Activated T-helper 9 cell treated with anti-CD3 and anti-CD28 coated beads, Interleukin-2, amount 50 U/mL, for 16 hours (primary cell): ENCODE results near the gene RIT1.

Experiments used
- DNase-seq: peaks from one replicate; pipeline ENCODE4 v3.0.0-alpha.2; 2020; ENCODE audit warnings: low read depth

The RIT1 gene, protein sequence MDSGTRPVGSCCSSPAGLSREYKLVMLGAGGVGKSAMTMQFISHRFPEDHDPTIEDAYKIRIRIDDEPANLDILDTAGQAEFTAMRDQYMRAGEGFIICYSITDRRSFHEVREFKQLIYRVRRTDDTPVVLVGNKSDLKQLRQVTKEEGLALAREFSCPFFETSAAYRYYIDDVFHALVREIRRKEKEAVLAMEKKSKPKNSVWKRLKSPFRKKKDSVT

DNA sequence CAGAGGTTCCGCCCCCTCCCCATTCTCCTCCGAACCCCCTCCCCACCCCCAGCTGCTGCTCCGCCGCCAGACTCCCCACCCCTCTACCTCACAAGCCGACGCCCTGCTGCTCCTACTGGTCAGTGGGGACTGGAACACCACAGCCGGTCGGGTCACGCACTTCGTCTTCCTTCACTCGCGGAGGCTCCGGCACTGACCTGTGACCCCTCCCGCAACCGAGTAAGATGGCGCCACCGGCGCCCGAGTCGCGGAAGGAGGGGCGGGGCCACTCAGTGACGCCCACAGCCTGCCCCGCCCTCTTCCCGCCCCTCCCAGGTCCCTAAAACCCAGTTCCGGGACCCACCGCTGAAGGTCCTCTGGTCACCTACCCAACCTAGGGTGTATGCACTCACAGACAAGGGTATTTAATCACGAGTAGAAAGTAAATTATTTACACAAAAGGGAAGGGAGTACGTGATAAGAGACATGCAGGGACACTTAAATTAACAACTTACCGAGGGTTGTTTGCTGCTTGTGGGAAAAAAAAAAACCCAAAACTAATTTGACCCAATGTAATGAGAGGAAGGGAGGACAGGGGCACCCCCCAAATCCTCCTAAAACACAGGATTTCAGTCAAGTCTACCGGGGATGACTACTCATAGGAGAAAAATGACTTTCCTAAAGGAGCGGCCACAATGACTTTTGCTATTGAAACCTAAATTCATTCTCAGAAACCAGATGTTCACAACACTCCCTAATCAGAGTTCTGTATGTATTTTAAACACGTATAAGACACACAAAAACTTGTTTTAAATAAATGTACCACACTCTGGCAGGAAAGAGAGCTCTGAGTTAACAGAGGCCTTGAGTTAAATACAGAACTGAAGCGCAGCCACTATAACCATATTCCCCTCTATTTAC lies at the start of gene RIT1:
RIT1 (minus strand) TSS at position 194 of the 900 bp plus-strand sequence. CDS start 588 bp downstream, outside the sequence.
- DNase-seq = peak; percentile 78

DNA sequence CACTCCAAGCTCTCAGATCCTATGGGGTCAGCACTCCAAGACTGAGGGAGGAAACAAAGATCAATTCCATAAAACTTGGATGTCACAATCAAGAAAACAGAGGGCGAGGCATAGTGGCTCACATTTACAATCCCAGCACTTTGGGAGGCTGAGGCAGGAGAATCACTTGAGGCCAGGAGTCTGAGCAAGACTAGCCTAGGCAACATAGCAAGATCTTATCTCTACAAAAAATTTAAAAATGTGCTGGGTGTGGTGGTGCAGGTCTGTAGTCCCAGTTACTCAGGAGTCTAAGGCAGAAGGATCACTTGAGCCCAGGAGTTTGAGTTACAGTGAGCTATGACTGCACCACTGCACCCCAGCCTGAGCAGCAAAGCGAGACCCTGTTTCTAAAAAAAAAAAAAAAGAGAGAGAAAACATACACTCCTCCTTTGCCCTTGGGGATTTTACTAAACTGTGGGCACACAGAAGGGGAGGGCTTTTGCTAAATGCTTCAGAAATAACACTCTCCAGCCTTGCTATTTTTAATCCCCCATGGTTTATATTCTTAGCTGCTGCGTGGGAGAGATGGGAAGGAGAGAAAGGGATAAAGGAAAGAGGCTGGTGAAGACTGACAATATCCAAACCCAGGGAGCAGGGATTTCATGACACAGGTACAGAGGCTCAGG lies 49.1 kb upstream of the RIT1 start:
- DNase-seq = no peak

DNA sequence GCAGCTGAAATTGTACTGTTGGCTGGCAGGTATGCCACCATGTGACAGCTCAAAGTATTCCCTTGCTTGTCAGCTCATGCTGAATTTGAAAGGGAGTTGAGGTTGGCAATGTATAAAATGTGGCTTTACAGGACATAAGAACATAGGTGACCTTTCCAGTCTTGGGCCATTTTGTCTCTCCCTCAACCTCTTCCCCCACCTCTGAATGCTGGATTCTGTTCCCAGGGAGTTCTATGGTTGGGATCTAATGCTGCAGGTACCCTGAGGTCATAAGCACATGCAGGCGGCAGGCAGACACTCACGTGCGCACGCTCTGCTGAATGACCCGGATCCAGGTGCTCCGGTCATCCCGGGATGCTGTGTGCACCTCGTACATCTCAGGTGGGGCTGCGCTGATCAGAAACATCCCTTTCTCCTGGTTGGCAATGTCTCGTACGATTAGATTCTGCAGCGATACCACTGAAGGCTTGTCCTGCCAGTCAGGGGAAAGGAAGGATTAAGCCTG lies 46.3 kb upstream of the RIT1 start:
- no peak for DNase-seq

DNA sequence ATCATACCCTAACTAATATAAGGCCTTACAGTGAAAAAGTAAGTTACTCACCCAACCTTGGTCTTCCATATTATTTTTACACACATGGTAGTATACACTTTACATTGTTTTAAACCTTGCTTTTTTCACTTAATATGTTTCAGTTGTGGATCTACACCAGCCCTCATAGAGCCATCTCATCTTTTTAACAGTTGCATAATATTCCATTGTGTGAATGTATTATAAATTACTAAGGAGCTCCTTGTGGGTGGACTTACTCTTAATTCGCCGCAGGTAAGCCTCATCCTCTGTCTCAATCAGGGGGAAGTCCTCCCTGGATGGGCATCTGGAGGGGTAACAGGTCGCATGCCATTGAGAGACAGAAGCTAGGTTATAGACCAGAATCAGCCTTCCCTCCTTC lies 43.5 kb upstream of the RIT1 start:
- DNase-seq = no peak

DNA sequence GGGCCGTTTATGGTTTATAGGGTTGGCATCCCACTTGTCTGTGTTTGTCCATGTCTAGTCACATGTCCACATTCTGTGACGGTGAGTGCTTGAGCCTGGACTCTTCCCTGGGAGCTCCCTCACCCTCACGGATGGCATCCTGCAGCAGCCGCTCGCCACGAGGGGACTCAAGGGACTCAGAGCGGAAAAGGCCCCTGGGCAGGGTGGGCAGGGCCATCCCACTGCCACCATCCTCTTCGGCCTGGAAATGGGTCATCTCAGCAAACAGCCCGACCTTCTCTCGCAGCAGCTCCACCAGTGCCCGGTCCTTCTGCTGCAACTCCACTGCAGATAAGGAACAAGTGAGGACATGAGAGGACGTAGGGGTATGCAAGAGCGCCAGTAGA lies 41.3 kb upstream of the RIT1 start:
- DNase-seq = no peak

DNA sequence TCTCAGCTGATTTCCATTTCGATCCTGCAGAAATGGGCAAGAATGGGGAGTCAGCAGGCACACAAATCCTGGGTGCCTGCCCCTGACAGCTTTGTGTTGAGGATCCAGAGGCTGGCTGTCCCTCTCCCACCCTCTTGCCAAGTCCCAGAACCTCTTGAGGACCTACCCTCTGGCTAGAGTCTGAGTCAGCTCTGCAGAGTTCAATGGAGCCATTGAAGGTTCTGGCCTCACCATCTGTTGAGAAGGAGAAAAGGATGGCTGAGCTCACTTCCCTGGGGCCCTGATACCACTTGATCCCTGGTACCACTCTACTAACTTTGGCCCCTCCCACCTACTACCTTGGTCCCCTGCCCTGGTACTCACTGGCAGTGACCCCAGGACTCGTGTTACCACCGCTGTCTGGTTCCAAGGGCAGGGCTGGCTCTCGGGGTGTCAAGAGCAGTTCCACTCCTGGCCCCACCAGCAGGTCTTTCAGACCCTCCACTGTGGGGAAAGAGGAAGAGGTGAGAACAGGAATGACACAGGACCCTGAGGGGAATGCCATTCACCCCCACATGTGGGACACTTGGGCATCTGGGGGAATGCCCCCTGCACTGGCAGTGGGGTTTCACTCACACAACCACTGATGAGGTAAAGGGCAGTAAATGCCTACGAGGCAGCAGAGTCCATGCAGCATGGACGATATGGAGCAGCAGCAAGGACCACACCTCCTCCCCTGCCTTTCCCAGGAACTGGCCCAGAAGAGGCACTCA lies 40.8 kb upstream of the RIT1 start:
- no peak for DNase-seq

DNA sequence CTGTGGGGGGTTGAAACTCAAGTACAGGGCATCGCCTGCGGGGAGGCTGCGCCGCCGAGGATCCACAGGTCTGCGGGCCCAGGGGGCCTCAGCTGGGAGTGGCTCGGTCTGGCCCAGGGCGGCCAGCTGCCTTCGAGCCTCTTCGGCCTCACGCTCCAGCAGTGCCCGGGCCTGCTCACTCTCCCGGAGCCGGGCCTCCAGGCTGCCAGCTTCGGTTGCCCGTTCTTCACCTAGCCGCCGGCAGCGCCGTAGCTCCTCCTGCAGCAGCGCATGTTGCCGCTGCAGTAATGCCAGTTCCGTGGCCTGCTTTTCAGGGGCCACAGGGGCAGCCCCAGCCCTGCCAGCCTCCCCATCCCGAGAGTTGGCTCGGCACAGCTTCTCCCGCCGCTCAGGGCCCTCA lies 39.7 kb upstream of the RIT1 start:
- no peak for DNase-seq

DNA sequence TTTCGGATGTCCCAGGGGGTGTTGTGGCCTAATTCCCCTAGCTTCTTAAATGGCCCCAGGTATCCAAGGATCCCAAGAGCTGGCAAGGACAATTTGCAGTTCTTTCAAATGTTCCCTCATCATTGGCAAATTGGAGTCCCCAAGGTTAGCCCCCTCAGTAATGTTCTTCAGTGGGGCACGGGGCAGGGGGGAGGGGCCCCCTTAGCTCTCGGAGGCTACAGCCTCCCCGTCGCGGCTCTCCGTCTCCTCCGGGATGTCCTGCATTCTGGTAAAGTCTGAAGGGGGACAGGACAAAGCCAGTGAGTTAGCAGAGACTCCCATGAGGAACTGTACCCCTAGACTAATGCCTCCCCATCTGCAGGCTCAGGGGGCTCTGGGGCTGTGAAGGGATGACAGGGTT lies 36.6 kb upstream of the RIT1 start:
- no peak for DNase-seq

DNA sequence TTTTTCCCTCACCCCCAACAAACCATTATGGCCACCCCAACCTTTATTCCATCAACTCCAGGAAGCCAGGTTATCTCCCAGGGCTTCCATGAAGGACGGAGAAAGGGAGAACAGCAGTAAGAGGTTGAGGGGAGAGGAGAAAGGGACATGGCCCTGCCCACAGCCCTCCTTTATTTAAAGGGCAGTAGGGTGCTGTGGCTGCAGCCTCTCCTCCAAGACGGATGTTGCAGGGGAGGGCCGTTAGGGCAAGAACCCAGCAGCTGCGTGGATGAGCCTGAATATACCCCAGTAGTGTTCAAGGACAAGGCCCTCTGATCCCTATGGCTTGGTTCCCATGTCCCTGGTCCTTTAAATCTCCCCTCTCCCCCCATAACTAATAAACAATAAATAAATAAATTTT lies 36.1 kb upstream of the RIT1 start:
- DNase-seq = no peak

DNA sequence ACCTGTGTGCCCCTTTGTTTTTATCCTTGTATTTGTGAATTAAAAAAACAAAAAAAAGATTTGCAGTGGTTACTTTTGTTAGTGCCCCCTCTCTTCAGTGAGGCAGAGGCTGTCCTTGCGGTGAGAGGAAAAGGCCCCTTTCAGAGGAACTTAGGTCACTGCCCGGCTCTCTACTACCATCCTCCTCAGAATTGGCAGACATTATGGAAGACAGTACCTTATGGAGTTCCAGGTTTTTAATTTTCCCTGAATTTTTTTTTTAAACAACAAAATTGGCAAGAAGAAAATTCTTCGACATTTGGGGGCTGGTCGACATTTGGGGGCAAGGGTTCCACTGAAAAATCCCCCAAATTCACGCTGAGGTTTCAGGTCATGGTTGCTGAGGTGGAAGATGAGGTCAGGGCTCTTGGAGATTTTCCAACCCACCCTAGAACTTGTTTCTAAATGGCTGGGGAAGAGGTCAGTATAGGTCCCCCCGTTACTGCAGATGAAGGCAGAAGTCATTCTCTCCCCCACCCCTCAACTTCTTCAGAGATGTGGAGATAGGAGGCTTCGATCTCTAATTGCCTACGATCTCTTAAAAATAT lies 35.6 kb upstream of the RIT1 start:
- DNase-seq = no peak

DNA sequence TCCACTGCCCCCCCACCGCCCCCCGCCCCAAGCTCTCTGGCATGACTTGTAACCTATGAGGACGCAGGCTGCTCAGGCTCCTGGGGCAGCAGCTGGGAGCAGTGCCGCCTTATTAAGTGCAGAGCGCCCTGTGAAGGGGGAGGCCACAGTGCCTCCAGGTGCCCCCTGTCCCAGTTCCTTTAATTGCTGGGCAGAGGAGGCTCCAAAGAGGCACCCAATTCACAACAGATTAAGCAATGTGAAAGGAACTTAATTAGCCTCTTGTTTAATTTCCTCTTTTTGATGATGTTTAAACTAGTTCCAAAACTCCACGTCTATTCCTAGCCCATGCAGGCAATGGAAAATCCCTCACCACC lies 33.3 kb upstream of the RIT1 start:
- DNase-seq = no peak

DNA sequence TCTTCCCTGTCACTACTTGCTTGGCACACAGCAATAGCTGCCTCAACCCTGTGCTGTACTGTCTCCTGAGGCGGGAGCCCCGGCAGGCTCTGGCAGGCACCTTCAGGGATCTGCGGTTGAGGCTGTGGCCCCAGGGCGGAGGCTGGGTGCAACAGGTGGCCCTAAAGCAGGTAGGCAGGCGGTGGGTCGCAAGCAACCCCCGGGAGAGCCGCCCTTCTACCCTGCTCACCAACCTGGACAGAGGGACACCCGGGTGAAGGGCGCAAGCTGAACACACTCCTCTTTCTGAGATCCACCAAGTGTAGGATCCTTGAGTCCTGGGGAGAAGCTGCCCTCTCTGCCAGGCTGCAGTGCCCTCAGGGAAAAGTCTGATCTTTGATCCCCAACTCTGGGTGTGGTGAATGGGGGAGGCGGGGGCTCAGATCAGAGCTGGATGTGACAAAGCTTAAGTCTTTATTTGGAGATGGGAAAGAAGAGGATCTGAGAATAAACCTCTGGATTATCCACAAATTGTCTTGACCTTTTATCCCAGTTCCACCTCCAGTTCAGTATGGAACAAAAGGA lies 31.5 kb upstream of the RIT1 start:
- DNase-seq = no peak

DNA sequence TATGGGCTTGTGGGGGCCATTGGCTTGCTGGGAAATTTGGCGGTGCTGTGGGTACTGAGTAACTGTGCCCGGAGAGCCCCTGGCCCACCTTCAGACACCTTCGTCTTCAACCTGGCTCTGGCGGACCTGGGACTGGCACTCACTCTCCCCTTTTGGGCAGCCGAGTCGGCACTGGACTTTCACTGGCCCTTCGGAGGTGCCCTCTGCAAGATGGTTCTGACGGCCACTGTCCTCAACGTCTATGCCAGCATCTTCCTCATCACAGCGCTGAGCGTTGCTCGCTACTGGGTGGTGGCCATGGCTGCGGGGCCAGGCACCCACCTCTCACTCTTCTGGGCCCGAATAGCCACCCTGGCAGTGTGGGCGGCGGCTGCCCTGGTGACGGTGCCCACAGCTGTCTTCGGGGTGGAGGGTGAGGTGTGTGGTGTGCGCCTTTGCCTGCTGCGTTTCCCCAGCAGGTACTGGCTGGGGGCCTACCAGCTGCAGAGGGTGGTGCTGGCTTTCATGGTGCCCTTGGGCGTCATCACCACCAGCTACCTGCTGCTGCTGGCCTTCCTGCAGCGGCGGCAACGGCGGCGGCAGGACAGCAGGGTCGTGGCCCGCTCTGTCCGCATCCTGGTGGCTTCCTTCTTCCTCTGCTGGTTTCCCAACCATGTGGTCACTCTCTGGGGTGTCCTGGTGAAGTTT lies 30.8 kb upstream of the RIT1 start:
- no peak for DNase-seq

DNA sequence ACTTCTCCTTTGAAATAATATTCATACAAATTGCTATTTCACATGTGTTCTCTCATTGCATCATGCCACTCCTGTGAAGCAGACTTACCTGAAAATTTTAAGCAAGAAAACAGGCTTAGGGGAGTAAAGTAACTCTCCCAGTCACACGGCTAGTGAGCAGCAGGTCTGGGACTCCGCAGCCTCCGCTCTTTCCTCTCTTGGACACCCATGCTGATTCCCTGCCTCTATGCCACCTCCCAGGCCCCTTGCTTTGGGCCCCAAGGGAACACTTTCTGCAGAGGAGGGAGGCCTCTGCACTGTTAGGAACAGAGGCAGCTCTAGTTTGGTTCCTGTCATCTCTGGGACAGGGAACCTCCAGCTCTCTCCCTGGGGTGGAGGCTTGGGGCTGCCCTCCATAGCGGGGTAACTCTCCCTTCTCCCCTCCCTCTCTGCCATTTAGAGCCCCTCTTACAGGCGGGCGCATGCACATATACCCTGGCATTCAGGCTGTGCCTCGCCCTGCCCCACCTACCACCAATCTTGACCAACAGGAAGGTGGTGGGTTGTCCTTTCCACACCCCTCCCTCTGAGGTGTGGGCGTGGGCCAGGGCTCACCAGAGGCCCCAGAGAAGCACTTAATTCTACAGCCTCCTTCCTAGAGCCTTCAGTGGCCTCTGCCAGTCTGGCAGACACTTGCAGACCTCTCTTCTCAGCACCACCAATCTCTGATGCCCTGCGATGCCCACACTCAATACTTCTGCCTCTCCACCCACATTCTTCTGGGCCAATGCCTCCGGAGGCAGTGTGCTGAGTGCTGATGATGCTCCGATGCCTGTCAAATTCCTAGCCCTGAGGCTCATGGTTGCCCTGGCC lies 30.1 kb upstream of the RIT1 start, which contains the start of gene RXFP4:
RXFP4 (plus strand) TSS at position 646 of the 852 bp plus-strand sequence; CDS start at position 718, 72 bp downstream.
- DNase-seq = no peak

DNA sequence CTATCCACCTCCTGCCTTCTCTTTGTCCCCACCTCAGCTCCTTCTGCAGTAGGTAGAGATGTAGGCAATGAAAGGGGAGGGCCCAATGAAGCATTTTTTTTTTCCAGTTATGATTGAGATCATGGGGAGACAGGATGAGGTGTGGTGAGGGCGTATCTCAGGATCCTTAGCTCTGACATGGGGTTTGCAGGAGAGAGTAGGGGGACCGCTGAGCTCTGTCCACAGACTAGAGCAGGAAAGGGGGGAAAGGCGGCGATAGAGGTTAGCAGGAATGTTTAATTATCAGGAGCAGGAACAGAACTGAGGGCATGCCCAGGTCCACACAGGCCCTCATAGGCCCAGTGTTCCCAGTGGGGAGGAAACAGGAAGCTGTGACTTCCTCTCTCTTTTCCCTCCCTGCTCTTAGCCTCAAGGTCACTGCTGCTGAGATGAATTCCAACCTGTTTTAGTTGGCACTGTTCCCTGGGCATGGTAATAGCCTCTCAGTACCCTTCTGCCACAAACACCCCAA lies 29.4 kb upstream of the RIT1 start:
- no peak for DNase-seq

DNA sequence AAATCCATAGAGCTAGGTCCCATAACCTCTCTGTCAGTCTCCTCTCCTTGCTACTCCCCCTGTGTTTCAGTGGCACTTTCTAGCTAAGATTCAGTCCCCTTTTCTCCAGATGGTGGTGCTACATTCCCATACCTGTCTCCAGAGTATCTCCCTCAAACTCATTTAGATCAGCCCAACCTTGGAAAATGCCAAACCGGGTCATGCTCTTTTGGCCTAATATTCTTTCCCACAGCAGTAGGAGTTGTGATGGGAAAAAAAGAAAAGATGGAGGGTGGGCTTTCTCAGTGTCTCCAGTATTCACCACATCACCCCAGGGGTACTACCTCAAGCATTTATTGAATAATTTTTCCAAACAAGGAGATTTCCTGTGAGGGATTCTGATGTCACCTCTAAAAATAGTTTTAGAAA lies 27.1 kb upstream of the RIT1 start:
- DNase-seq = no peak

DNA sequence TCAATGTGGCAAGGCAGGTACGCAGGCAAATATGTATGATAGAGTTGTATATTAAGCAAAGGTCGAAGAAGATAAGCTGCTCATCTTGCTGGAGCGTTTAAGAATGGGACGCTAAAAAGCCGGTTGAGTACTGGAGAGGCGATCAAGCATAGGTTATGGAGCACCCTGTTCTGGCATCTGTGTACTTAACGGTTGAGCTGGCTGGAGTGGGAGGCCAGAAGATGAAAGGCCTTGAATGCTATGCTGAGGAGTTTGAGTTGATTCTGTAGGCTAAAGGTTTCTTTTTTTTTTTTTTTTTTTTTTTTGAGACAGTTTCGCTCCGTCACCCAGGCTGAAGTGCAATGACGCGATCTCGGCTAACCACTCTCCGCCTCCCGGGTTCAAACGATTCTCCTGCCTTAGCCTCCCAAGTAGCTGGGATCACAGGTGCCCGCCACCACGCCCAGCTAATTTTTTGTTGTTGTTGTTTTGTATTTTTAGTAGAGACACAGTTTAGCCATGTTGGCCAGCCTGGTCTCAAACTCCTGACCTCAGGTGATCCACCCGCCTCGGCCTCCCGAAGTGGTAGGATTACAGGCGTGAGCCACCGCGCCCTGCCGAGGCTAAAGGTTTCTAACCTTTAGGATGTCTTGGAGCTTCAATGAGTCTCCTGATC lies 23.9 kb upstream of the RIT1 start:
- no peak for DNase-seq

DNA sequence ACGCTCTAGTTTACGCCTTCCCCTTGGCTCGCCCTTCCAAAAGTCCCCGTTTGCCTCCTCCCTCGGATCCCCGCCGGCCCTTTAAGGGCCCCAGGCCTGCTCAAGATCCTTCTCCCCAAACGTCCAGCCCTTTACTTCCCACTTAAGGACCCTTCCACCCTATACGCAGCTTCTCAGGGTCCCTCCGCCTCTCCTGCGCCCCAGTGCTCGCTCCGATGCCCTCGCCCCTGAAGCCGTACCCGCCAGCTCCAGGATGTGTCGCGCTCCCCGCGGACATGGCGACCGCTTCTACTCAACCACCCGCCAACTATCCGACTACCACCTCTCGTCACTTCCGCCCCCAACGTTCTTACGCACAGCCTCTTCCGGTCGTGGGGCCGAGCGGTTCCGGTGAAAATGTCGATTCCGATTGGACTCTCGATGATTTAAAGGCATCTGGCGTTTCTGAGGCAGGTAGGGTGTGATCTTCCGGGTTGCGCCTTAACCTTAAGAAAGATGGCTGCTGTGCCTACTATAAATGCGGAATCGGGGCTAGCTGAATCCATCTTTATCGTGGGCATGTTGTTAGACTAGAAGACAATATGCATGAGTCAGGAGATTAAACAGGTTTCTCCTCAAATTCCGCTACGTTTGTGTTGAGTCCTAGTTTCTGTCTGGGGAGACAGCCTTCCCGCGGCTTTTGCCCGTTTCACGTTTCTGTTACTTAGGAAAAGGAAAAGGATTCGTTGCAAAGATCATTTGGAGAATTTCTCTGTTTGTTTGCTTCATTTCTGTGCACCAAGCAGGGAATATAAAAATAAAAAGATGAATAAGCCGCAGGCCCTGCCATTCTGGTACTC lies 23.2 kb upstream of the RIT1 start, which contains the start of gene KHDC4:
KHDC4 (minus strand) TSS at position 317 of the 839 bp plus-strand sequence; CDS start at position 277, 40 bp downstream.
- DNase-seq = peak; percentile 91
